ENCODE results near the gene RIC1. TPM values are rescaled to one million over a fixed set of nuclear protein-coding genes. Genes with fewer than 3 reads are reported as not detected.

RIC1 gene
- total and polyA plus RNA-seq, 2 of the 4 experiments (the other 2 are of a cell fraction) = 28.8 to 76.9 TPM

- no peak overlapping the region for H2BK15ac ChIP-seq (ENCODE audit: low read depth, low read length)
- no peak overlapping the region for H3K18ac ChIP-seq (ENCODE audit: low read depth, low read length)
- in situ Hi-C loops (cut with MboI; ENCODE audit: low sequenced_read_pairs) = no loop called here
- no peak overlapping the region for H2AK5ac ChIP-seq (ENCODE audit: low read depth, low read length)
- no TSS peak for BruUV-seq (replicated peaks)
- ChIA-PET CTCF (no interaction called here), POLR2A (ENCODE audit: unreplicated experiment) (no interaction called here)
- peaks cover 88% of the 10 kb centered on the region for H4K20me1 ChIP-seq (ENCODE audit: insufficient read depth, low read length)
- H2AK9ac ChIP-seq (replicated peaks; ENCODE audit: low read depth, low read length, poor library complexity) = no peak overlapping the region
- H4K5ac ChIP-seq (ENCODE audit: low read depth, low read length) = no peak overlapping the region
- H3K14ac ChIP-seq (replicated peaks; ENCODE audit: low read depth, low read length) = no peak overlapping the region
- H3K27ac ChIP-seq (ENCODE audit: insufficient read depth, low read length) = no peak overlapping the region
- H2BK120ac ChIP-seq (ENCODE audit: low read depth, low read length) = no peak overlapping the region
- H2BK20ac ChIP-seq (ENCODE audit: low read depth, low read length) = no peak overlapping the region
- intact Hi-C loops (cut with micrococcal nuclease) = loop anchor here (10.0 kb wide), 1 partner anchor 50 kb away; no protein-coding TSS in a partner anchor
- peaks cover under 1% of the 10 kb centered on the region; the same call in 1 of the 2 replicates for H3K9me3 ChIP-seq (ENCODE audit: control insufficient read depth, insufficient read depth, low read length)
- ATAC-seq (ENCODE audit: low read depth) = 0 out of 2 replicates have a peak, but pooled peaks have one; percentile 40
- no peak overlapping the region for H3K9ac ChIP-seq (ENCODE audit: low read depth, low read length)
- no peak overlapping the region for H3K4me3 ChIP-seq (ENCODE audit: insufficient read depth, low read depth, low read length)
- H2AFZ ChIP-seq (replicated peaks; ENCODE audit: low read length, poor library complexity) = no peak overlapping the region
- peak overlapping the region; percentile 21 for H2BK5ac ChIP-seq (ENCODE audit: low read depth, low read length, poor library complexity, severe bottlenecking)
- H3K9me1 ChIP-seq (ENCODE audit: insufficient read depth, low read length) = peaks cover 6% of the 10 kb centered on the region
- no peak overlapping the region for H3K56ac ChIP-seq (ENCODE audit: extremely low read depth, insufficient read depth, low read length)
- H4K8ac ChIP-seq (ENCODE audit: low read depth in 2 of 2, low read length in 2 of 2) = no peak overlapping the region
- H3K4me1 ChIP-seq (ENCODE audit: control insufficient read depth, insufficient read depth, low read length) = peaks cover 8% of the 10 kb centered on the region
- no CpG with 5 or more reads among the region's 1 CpG for WGBS, 2 experiments (ENCODE audit: extremely low coverage in 2 of 2, insufficient read length in 1 of 2)
- TF ChIP-seq ELK1 (IDR thresholded peaks at IDR 0.05; ENCODE audit: borderline replicate concordance, low read depth, low read length) = no peak
- 0 out of 2 replicates have a peak, but pooled peaks have one; percentile 18 for TF ChIP-seq FOS (IDR thresholded peaks at IDR 0.05; ENCODE audit: low read depth, low read length)
- peaks cover 0 to 47% of the 10 kb centered on the region in 2 experiments; a peak in 3 of 4 replicates for H3K79me1 ChIP-seq (ENCODE audit: low read depth in 1 of 2, low read length in 2 of 2)
- peak overlapping the region; percentile 60; the same call in 1 of the 2 replicates for H3K4me2 ChIP-seq (ENCODE audit: low read depth, low read length)
- peaks cover 3% of the 10 kb centered on the region; the same call in 1 of the 2 replicates for H3K36me3 ChIP-seq (ENCODE audit: control insufficient read depth, insufficient read depth, low read length)
- no peak overlapping the region for H4K91ac ChIP-seq (ENCODE audit: insufficient read depth, low read depth, low read length)
- no peak overlapping the region for H3K4ac ChIP-seq (ENCODE audit: low read depth, low read length)
- no peak overlapping the region for H3K23ac ChIP-seq (ENCODE audit: low read depth, low read length)
- DNase-seq = peak; percentile 16
- H3K27me3 ChIP-seq (ENCODE audit: control insufficient read depth, insufficient read depth, low read length) = no peaks in the 10 kb centered on the region
- dilution Hi-C loops (cut with HindIII; ENCODE audit: low sequenced_read_pairs, unreplicated experiment) = no loop called here
Measured at GRCh38 chr9:5644501-5644900, 15.6 kb downstream of the RIC1 start.
